Heart right ventricle (tissue), 16 donors: ENCODE data around the gene TMCC3. TPM values are rescaled to one million over a fixed set of nuclear protein-coding genes. Genes with fewer than 3 reads are reported as not detected.
A peak's percentile ranks its signal among the peaks of the same experiment; 100 is the strongest.

Source experiments
- ATAC-seq, 8 donors: fragments of 200-7000 bp; cut with Tn5 transposase; one replicate each; pipeline ENCODE4 v1.9.1; 2020; ENCODE audit warnings: mild to moderate bottlenecking in 8 of 8, moderate library complexity in 8 of 8, moderate number of reproducible peaks in 1 of 8
- DNase-seq, 2 donors: peaks; one replicate each; pipeline ENCODE4 v3.0.0-alpha.2; 2020
- H3K27ac ChIP-seq, 10 donors: fragments of 200-600 bp; sonication (generic) in 2 of 10; one replicate each; pipeline versions ENCODE4 v1.5.0 to v1.8.0; 2020 to 2022; ENCODE audit warnings: mild to moderate bottlenecking in 3 of 10
- H3K27me3 ChIP-seq, 7 donors: fragments of 200-600 bp; one replicate each; pipeline ENCODE4 v1.8.0; 2021 to 2022; ENCODE audit warnings: mild to moderate bottlenecking in 2 of 7
- H3K36me3 ChIP-seq, 9 donors: fragments of 200-600 bp; sonication (generic) in 1 of 9; one replicate each; pipeline versions ENCODE4 v1.5.0 to v1.8.0; 2020 to 2022; ENCODE audit warnings: mild to moderate bottlenecking in 2 of 9
- H3K4me1 ChIP-seq, 9 donors: fragments of 200-600 bp; sonication (generic) in 1 of 9; one replicate each; pipeline versions ENCODE4 v1.5.0 to v1.8.0; 2020 to 2022; ENCODE audit warnings: mild to moderate bottlenecking in 4 of 9
- H3K4me3 ChIP-seq, 10 donors: fragments of 200-600 bp; sonication (generic) in 2 of 10; one replicate each; pipeline versions ENCODE4 v1.5.0 to v1.8.0; 2020 to 2022; ENCODE audit warnings: mild to moderate bottlenecking in 7 of 10, moderate library complexity in 2 of 10
- H3K9me3 ChIP-seq, 11 donors: fragments of 200-600 bp in 10 of 11; sonication (generic) in 2 of 11; one replicate each; pipeline versions ENCODE4 v1.5.0 to v1.8.0; 2013 to 2022; ENCODE audit warnings: mild to moderate bottlenecking in 2 of 11, control low read depth in 1 of 11, moderate library complexity in 1 of 11
- CTCF ChIP-seq, 9 donors: fragments of 200-600 bp; sonication (generic) in 2 of 9; IDR thresholded peaks; one replicate each; pipeline versions ENCODE4 v1.5.0 to v1.8.0; 2021 to 2022; ENCODE audit warnings: antibody characterized with exemption in 9 of 9, mild to moderate bottlenecking in 5 of 9, moderate library complexity in 1 of 9
- WGBS, 2 donors: extraction: QIAGEN DNeasy Blood & Tissue Kit; methylation state at CpG; one replicate each; pipeline ENCODE4 v1.1.7; 2013; ENCODE audit warnings: inconsistent platforms in 1 of 2; 5-methylcytosine and 5-hydroxymethylcytosine counted together
- intact Hi-C, 10 donors: fragments of 100-400 bp; cut with DNase I; formaldehyde crosslinking; loops; one replicate each; pipeline versions ENCODE4 v1.11.1 to v1.14.2; 2022
- polyA plus RNA-seq, 2 donors: library from polyadenylated mRNA; stranded (reverse); fragments of 200-250 nt; gene quantifications; one replicate each; pipeline ENCODE4 v1.2.3, GENCODE V29; 2013
- total RNA-seq, 10 donors: library from RNA; stranded (reverse); fragmentation: NEBNext Ultra II Directional in 3 of 10; extraction: Animal tissue kit (Norgen Biotek cat#: 25700) in 3 of 10; gene quantifications; one replicate each; pipeline versions ENCODE4 v1.2.1 to v1.2.4, GENCODE V29; 2021 to 2023
- donor health status: Arrhythmogenic right ventricular cardiomyopathy.
- donor health status: ischemic (EF 13 %, LVEDD 7.1; RV severe dilation, severe dysfunction).
- donor health status: healthy with polysubstance abuse.
- donor health status: DM: no; HTN: yes; CAD: no.
- donor health status: DM: no; HTN: no; CAD: no.
- donor health status: ischemic (EF 25% LVEDD 6.9; RV normal size, moderate dysfunction).
- donor health status: ischemic (EF 25% LVEDD 5.7; RV mildly dilated, moderate dysfunction).
- donor health status: healthy.
- donor health status: DM: yes; HTN: yes; CAD: no.
- donor health status: Ischemic cardiomyopathy.
- donor health status: ischemic (EF 35%, LVEDD 5.7; RV mildly dilated, moderate dysfunction).
- donor health status: nonischemic (EF 11% LVEDD 7.7; RV severe dilation, severe dysfunction).
- donor health status: DM: yes; HTN: yes; CAD: no.
- donor health status: PGD.
- donor health status: ischemic (EF 29% LVEDD 5.4; RV normal size, mild dysfunction).
- donor health status: nonischemic (EF 23%, LVEDD 6.1; RV moderate dilation, normal function).

Gene TMCC3
- total and polyA plus RNA-seq, 12 donors = 0.88 to 7.3 (median 3.0) TPM

- TF ChIP-seq CTCF (IDR thresholded peaks at IDR 0.05) = no peak
- Histone ChIP-seq H3K36me3 (no peaks in the 10 kb centered on the region), H3K4me1 (peaks cover 3 to 28% (median 18%) of the 10 kb centered on the region in 9 donors), H3K27me3 (no peaks in the 10 kb centered on the region), H3K27ac (peak overlapping the region in 6 of 10 donors; percentile 3 to 67 (median 54)), H3K9me3 (no peaks in the 10 kb centered on the region), H3K4me3 (peak overlapping the region in 3 of 10 donors; percentile 16 to 22 (median 21))
- peak in 7 of 8 donors; percentile 33 to 90 (median 82) for ATAC-seq
- intact Hi-C loops = loop anchor here in 1 of 10 donors (5.0 kb wide), 1 partner anchor 35 kb away; no protein-coding TSS in a partner anchor
- DNase-seq = peak in 1 of 2 donors; percentile 42
- 37 to 53% methylated on average over 4 of the region's 4 CpGs for WGBS, 2 donors
These were observed 27.9 kb downstream of the TMCC3 start for GRCh38 chr12:94622475-94622874.

DNA sequence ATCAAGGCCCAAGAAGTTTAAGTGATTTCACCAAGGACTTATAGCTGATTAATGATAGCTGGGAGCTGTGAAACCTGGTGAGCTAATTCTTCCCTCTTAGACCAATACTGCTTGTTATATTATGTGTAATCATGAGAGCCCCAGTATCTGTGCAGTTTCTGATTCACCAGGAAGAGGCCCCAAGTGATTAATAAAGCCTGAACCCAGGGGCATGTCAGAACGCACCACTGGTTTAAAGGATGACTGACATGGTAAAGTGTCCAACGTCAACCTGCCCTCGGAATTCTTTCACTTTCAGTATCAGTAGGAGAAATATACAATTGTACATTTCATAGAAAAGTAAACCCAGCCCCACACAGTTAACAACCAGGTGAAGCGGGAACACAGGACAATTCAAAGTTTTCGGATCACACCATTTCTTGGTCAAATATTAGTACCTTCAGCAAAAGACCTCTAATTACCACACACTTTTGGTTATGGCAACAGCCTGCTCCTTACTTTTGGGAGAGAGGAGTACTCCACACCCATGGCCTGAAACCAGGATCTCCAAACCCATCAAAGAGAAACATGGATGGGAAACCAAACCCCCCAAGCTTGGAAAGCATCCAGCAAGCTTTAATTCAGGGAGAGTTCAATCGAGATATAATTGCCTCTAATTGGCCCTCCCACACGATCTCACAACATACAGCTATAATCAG, 28.5 kb downstream of the TMCC3 start:
- WGBS, 2 donors = 50 to 58% methylated on average over 7 of the region's 7 CpGs
- H3K27ac ChIP-seq = peak overlapping the region in 7 of 10 donors; percentile 3 to 67 (median 52)
- H3K9me3 ChIP-seq = no peaks in the 10 kb centered on the region
- H3K4me1 ChIP-seq = peaks cover 4 to 35% (median 23%) of the 10 kb centered on the region in 9 donors
- peak overlapping the region in 6 of 10 donors; percentile 13 to 29 (median 18) for H3K4me3 ChIP-seq
- ATAC-seq = peak in 4 of 8 donors; percentile 32 to 64 (median 47)
- no peaks in the 10 kb centered on the region for H3K27me3 ChIP-seq
- intact Hi-C loops = loop anchor here in 1 of 10 donors (5.0 kb wide), 1 partner anchor 35 kb away; no protein-coding TSS in a partner anchor
- no peak for TF ChIP-seq CTCF (IDR thresholded peaks at IDR 0.05)
- H3K36me3 ChIP-seq = no peaks in the 10 kb centered on the region
- no peak for DNase-seq

DNA sequence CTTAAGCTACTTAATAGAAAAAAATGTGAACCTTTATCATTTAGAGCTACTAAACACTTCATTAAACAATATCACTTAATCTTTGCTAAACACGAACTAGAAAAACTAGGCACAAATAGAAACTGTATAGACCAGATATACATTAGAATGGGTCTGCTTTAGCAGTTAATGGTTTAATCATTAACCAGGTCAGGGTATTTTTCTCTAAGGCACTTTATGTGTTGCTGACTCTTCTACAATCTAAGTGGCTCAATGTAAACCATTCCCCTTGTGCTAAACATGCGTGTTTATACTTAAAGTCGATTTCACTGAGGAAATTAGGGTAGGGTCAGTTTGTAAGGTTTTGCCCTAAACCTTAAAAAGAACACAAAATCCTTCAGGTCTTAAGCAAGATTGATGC, 29.7 kb downstream of the TMCC3 start:
- H3K4me1 ChIP-seq = peaks cover 10 to 47% (median 34%) of the 10 kb centered on the region in 9 donors
- no peak for DNase-seq
- H3K9me3 ChIP-seq = no peaks in the 10 kb centered on the region
- no peaks in the 10 kb centered on the region for H3K27me3 ChIP-seq
- intact Hi-C loops = loop anchor here in 1 of 10 donors (5.0 kb wide), 1 partner anchor 33 kb away; no protein-coding TSS in a partner anchor
- no peak overlapping the region for H3K4me3 ChIP-seq
- TF ChIP-seq CTCF (IDR thresholded peaks at IDR 0.05) = no peak
- H3K36me3 ChIP-seq = no peaks in the 10 kb centered on the region
- H3K27ac ChIP-seq = no peak overlapping the region
- ATAC-seq = no peak
- WGBS, 2 donors = 94 to 97% methylated on average over 3 of the region's 3 CpGs

- TF ChIP-seq CTCF (IDR thresholded peaks at IDR 0.05) = no peak
- Histone ChIP-seq H3K36me3 (no peaks in the 10 kb centered on the region), H3K9me3 (no peaks in the 10 kb centered on the region), H3K27ac (no peak overlapping the region), H3K4me1 (peaks cover 10 to 60% (median 46%) of the 10 kb centered on the region in 9 donors), H3K4me3 (no peak overlapping the region), H3K27me3 (no peaks in the 10 kb centered on the region)
- ATAC-seq (no peak), DNase-seq (no peak)
- WGBS, 2 donors = 97 to 98% methylated on average over 6 of the region's 6 CpGs
- intact Hi-C loops = loop anchor here in 1 of 10 donors (5.0 kb wide), 1 partner anchor 33 kb away; the partner anchor contains the start of gene TMCC3
These were observed 31.2 kb downstream of the TMCC3 start for GRCh38 chr12:94618995-94619695.
